GM18517 (cell line): ENCODE data around the gene OTUB2.

ENCODE experiments used
- ATAC-seq: cut with Tn5 transposase; IDR thresholded peaks from one replicate; pipeline ENCODE4 v1.9.1; 2021; ENCODE audit warnings: mild to moderate bottlenecking, moderate library complexity; ENCODE audit not compliant: unreplicated experiment

Gene OTUB2

GRCh38 chr14:94026173-94026888 is at the start of gene OTUB2:
TSS of gene OTUB2 (plus strand) at chr14:94026340. CDS start at chr14:94026538, 198 bp downstream.
- ATAC-seq: peak; percentile 99

- ATAC-seq: peak; percentile 7
These were observed 49.6 kb upstream of the OTUB2 start, which contains the start of gene ASB2 for GRCh38 chr14:93976477-93977057. TSS of gene ASB2 (minus strand) at chr14:93976570. CDS start at chr14:93964539, 12,031 bp downstream.

DNA sequence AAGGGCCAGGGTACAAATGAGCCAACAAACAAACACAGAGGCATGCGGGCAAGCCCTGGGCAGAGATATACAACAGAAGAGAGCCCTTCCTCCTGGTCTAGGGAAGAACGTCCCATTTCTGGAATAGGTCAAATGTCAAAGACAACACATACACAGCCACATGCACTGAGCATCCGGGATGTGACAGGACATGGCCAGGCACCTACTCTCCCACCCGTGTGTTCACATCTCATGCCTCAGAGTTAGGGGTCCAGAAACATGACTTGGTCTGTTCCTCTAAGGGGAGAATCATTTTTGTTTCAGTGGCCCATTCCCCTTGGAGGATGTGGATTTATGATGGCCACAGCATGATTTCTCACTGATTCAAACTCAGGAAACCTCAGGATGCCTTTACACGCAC is 49.0 kb upstream of the OTUB2 start:
- no peak for ATAC-seq

DNA sequence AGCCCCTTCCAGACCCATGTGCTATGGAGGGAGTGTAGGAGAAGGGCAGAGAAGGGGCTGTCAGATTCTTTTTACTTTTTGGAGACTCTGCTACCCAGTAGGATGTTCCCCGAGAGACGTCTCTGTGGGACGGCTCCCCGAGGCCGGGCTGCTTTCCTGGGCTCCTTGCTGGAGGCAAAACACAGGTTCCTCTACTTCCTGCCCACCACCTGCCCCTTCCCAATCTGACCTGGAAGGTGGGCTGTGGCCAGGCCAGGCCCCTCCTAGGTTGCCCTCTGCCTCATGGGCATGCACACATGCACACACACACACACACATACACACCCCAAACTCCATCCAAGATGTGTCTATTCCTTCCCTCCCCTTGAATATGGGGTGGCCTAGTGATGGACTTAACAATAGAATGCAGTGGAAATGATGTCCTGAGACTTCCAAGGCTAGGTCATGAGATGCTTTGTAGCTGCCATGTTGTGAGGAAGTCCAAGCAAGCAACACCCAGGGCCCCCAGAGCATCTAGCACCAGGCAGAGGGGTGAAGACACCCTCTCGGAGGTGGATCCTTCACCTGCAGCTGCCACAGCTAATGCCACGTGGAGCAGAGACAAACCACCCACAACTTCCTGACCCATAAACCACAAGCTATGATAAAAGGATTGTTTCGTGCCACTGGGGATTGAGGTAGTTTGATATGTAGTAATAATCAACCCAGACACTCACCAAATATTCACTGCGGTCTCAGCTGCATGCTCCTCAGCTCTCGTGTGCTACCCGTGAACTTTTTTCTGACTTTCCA is 48.2 kb upstream of the OTUB2 start:
- peak; percentile 69 for ATAC-seq

- ATAC-seq: no peak
These were observed 47.4 kb upstream of the OTUB2 start for GRCh38 chr14:93978735-93979134.

GRCh38 chr14:93980456-93981201 is 45.5 kb upstream of the OTUB2 start:
- no peak for ATAC-seq

- ATAC-seq: no peak
These were observed 44.6 kb upstream of the OTUB2 start for GRCh38 chr14:93981316-93982229.

- no peak for ATAC-seq
These were observed 43.7 kb upstream of the OTUB2 start for GRCh38 chr14:93982230-93983007.

- no peak for ATAC-seq
These were observed 42.1 kb upstream of the OTUB2 start for GRCh38 chr14:93984070-93984469.

DNA sequence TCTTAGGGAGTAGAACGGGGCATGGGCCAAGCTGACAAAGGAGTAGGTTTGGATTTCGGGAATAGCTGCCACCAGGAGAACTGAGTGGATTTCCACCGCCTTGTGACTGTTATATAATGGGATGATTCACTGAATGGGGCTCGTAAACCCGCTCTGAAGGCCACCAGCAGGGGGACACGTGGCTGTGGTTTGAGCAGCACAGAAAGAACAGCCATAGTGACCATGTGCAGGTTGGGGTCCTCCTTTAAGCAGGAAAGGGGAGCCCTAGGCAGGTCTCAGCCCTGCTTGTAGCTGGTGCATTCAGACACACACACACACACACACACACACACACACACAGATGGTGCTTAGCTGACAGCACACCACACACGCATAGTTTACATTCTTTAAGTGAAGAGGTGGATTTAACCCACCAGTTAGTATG is 41.1 kb upstream of the OTUB2 start:
- no peak for ATAC-seq

GRCh38 chr14:93986955-93987354 is 39.2 kb upstream of the OTUB2 start:
- no peak for ATAC-seq

DNA sequence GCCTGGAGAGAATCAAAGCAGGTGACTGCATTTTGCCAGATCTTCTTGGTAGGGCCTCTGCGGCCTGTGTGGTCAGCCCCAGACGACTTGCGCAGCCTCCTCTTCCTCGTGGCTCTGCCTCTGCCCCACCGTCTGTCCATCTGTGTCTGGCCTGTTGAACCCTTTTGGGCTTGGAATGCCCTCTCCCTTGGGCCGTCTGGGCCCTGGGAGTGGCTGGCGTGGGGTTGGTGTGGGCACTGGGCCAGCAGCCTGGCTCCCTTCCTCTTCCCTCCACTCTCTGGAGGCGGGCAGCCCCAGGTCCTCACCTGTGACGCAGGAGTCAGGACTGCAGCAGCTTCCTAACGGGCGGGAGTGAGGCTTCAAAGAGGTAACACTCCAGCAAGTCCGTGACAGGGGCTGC is 38.8 kb upstream of the OTUB2 start:
- no peak for ATAC-seq

GRCh38 chr14:93987815-93988476 is 38.2 kb upstream of the OTUB2 start:
- ATAC-seq: no peak

DNA sequence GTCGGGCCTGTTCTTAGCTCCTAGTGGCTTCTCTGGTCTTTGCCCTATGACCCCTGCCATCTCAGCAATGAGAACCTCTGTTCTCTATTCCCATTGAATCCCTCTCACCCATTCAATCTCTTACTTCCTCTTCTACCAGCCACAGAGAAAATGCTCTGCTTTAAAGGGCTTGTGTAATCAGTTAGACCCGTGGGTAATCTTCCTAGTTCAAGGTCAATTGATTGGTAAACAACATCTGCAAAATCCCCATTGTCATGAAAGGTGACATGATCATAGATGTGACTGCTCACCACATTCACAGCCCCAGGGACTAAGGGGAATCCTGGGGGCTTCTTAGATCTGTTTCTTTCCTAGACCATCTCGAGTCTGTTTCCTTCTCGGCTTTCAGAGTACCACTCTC is 36.2 kb upstream of the OTUB2 start:
- peak; percentile 68 for ATAC-seq

GRCh38 chr14:93991212-93991611 is 34.9 kb upstream of the OTUB2 start:
- ATAC-seq: no peak

DNA sequence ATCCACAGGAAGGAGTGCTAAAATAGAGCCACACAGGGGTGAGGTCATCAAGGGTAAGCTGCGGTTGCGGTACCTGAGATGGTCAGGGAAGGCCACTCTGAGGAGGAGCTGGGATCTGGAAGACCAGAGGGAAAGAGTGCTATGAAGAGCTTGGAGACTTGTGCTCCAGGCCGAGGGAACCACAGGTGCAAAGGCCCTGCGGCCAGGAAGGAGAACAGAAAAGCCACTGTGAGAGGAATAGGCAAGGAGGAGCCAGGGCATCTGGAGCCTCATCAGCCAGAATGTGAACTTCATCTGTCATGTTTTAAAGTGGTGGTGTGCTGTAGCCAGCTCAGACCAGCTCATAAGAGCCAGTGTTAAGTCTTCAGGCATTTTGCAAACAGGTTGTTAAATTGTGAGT is 34.5 kb upstream of the OTUB2 start:
- no peak for ATAC-seq

DNA sequence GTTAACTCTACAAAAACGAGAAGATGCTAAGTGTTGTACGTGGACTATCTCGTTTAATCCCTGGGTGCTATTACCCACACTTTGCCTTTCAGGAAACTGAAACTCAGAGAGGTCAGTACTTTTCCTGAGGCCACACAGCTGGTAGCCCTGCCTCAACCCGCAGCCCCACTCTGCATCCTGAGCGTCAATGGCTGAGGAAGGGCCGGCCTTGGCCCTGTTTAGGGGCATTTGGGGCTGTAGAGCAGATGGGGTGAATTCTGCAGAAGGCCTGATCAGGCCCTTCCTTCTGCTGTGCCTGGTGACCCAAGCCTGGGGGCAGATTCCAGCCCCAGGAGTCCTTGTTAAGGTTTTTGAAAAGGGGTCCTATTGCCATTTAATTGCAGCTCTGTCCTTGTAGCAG is 32.8 kb upstream of the OTUB2 start:
- ATAC-seq: no peak

GRCh38 chr14:93994919-93995682 is 31.0 kb upstream of the OTUB2 start:
- ATAC-seq: no peak
